ENCODE measurements around the gene EPB41. TPM values are rescaled to one million over a fixed set of nuclear protein-coding genes. Genes with fewer than 3 reads are reported as not detected.
"Not testable (repeated sequence)": the region's sequence is repeated elsewhere in the genome, so short reads cannot be mapped to it uniquely, and the experiment has no call there.

Gene EPB41
- total RNA-seq, 1 donor, result 42.9 TPM

DNA sequence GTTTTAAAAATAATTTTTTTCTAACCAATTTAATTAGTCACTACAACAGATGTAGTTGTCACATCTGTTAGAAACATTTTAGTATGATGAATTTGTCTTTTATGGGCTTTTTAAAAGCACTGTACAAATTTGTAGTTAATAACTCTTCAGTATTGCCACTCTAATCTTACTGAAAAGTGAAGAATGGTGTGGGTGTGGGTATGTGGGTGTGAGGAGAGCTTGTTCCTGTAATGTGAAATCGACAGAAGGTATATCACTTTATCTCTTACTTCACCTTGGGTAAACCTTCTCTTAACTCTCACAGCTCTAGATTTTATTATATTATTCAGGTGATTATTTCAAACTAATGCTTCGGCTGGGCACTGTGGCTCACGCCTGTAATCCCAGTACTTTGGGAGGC, 166.8 kb downstream of the EPB41 start:
- no peak for TF ChIP-seq CTCF (IDR thresholded peaks at IDR 0.05; ENCODE audit: insufficient read depth, low read length)
- DNase-seq (ENCODE audit: low read depth), result no peak
- H3K4me3 ChIP-seq (ENCODE audit: low read depth, low read length), result no peak overlapping the region

DNA sequence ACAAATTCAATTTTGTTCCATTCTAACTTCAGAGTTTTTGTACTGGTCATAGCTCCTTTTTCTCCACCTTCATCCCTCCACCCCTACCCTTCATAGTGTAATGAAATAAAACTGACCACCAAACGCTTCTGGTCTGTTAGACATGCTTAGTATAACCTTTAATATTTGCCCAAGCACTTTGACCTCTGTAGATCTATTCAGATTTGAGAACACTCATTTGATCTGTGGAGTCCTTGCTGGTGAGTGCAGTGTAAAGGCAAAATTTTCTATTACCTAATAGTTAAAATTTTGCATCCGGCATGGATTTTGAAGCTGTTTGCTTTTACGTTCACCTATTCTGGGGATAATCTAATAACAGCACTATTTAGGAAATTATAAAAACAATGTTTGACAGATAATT, 168.2 kb downstream of the EPB41 start:
- no peak overlapping the region for H3K4me3 ChIP-seq (ENCODE audit: low read depth, low read length)
- TF ChIP-seq CTCF (IDR thresholded peaks at IDR 0.05; ENCODE audit: insufficient read depth, low read length), result no peak
- no peak for DNase-seq (ENCODE audit: low read depth)

DNA sequence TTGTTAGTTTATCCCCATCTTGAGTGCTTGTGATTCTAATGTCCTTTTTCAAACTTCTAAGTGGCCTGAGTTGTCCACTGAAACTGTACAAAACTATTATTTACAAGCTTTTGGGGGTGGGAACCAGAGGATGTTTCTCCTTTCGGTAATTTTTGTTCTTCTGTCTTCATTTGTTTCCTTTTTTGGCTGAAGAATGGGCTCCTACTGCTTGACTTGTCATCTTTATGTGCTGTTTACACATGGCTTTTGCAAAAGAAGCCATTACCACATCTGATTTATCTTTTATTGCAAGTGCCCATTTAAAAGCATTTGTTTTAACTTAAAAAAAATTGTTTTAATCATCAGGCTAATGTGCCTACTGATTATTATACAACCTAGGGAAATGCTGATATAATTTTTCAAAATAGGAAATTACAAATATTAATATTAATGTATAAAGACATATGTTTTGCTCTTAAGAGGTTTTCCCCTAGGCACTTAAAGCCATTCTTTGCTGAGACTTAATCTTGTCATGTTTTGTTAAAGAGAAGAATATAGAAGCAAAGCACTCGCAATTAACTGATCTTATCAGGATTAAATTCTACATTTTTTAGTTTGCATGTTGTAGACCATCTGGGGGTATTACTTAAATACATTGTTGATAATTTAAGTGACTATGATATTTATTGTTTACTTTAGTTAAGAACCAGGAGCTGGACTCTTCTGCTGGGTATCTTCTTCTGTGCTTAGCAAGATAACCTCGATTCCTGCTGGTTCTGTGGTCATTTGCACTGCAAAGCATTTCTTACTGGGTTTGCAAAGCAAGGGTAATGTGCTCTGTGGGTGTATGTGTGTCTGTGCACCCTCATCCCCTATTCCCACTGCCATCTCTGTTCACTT, 169.2 kb downstream of the EPB41 start:
- TF ChIP-seq CTCF (IDR thresholded peaks at IDR 0.05; ENCODE audit: insufficient read depth, low read length), result no peak
- DNase-seq (ENCODE audit: low read depth), result no peak
- no peak overlapping the region for H3K4me3 ChIP-seq (ENCODE audit: low read depth, low read length)

- no peak overlapping the region for H3K4me3 ChIP-seq (ENCODE audit: low read depth, low read length)
- TF ChIP-seq CTCF (IDR thresholded peaks at IDR 0.05; ENCODE audit: insufficient read depth, low read length), result no peak
- no peak for DNase-seq (ENCODE audit: low read depth)
These were observed 169.8 kb downstream of the EPB41 start for GRCh38 chr1:29084196-29084521.

- H3K4me3 ChIP-seq (ENCODE audit: low read depth, low read length), result no peak overlapping the region
- no peak for DNase-seq (ENCODE audit: low read depth)
- TF ChIP-seq CTCF (IDR thresholded peaks at IDR 0.05; ENCODE audit: insufficient read depth, low read length), result no peak
These were observed 176.7 kb downstream of the EPB41 start for GRCh38 chr1:29090937-29091618.

- H3K4me3 ChIP-seq (ENCODE audit: low read depth, low read length), result not testable (repeated sequence)
These were observed 178.3 kb downstream of the EPB41 start for GRCh38 chr1:29092704-29093103.

DNA sequence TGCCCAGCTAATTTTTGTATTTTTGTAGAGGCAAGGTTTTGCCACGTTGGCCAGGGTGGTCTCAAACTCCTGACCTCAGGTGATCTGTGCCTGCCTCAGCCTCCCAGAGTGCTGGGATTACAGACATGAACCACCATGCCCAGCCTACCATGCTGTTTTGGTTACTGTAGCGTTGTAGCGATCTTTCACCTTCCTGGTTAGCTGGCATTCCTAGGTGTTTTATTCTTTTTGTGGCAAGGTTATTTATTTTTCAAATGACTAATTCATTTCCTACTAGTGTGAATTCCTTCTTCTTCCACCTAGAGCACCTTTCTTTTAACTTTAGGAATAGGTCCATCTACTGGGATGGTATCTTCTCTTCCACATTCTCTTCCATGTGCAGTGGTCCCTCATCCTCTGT, 180.1 kb downstream of the EPB41 start:
- no peak for DNase-seq (ENCODE audit: low read depth)
- TF ChIP-seq CTCF (IDR thresholded peaks at IDR 0.05; ENCODE audit: insufficient read depth, low read length), result no peak
- no peak overlapping the region for H3K4me3 ChIP-seq (ENCODE audit: low read depth, low read length)

More at GRCh38 chr1:29092704-29093103, 178.3 kb downstream of the EPB41 start:
- not testable (repeated sequence) for DNase-seq (ENCODE audit: low read depth)
